A172 (cell line): ENCODE data around the gene NPDC1. TPM values are rescaled to one million over a fixed set of nuclear protein-coding genes. Genes with fewer than 3 reads are reported as not detected.

Experiments
- DNase-seq: peaks from one replicate; pipeline ENCODE4 v3.0.0-alpha.2; 2015; ENCODE audit warnings: low spot score
- total RNA-seq: library from RNA; depleted of rRNA; stranded (reverse); fragments of >200 nt; shearing (Covaris generic); gene quantifications from 2 replicates; pipeline ENCODE4 v1.2.3, GENCODE V29; 2014; rRNA removed

NPDC1 gene, protein sequence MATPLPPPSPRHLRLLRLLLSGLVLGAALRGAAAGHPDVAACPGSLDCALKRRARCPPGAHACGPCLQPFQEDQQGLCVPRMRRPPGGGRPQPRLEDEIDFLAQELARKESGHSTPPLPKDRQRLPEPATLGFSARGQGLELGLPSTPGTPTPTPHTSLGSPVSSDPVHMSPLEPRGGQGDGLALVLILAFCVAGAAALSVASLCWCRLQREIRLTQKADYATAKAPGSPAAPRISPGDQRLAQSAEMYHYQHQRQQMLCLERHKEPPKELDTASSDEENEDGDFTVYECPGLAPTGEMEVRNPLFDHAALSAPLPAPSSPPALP
- 47.4 and 49.6 TPM in 2 replicates for total RNA-seq

DNA sequence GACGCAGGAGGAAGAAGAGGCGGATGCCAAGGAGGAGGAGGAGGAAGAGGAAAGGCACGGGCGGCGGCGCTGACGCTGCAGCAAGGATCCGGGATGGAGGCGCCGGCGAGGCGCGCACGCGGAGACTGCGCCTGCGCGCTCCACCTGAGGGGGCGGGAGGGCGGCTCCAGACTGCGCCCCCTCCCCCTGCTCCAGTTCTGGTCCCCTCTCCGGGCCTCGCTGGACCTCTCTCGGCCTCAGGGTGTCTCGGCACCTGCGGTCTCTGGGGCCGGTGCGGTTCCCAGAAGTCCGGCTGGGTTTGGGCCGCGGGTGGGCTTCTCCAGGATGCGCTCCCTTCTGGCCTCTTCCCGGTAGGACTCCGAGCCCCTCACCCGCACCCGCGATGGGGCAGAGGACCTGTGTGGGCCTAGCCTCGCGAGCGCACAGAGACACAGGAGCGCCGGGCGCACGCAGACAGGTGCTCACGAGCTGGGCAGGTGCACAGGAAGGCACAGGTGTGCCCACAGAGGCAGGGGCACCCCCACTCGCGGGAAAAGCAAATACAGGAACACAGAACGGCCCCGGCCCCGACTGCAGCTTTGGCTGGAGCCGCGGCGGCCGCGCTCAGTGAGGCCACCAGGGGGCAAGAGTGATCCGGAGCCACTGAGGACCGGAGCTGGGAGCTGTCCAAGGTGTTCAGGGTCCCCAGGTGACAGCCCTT lies at the start of gene NPDC1:
Gene NPDC1 (minus strand): TSS at position 90 of the 700 bp plus-strand sequence. CDS start 188 bp downstream, outside the sequence.
- DNase-seq: peak; percentile 88

GRCh38 chr9:137089232-137089947 lies 43.4 kb upstream of the NPDC1 start:
- DNase-seq: no peak

- no peak for DNase-seq
These were observed 42.1 kb upstream of the NPDC1 start for GRCh38 chr9:137088121-137088520.

- no peak for DNase-seq
These were observed 41.5 kb upstream of the NPDC1 start for GRCh38 chr9:137087409-137087925.

DNA sequence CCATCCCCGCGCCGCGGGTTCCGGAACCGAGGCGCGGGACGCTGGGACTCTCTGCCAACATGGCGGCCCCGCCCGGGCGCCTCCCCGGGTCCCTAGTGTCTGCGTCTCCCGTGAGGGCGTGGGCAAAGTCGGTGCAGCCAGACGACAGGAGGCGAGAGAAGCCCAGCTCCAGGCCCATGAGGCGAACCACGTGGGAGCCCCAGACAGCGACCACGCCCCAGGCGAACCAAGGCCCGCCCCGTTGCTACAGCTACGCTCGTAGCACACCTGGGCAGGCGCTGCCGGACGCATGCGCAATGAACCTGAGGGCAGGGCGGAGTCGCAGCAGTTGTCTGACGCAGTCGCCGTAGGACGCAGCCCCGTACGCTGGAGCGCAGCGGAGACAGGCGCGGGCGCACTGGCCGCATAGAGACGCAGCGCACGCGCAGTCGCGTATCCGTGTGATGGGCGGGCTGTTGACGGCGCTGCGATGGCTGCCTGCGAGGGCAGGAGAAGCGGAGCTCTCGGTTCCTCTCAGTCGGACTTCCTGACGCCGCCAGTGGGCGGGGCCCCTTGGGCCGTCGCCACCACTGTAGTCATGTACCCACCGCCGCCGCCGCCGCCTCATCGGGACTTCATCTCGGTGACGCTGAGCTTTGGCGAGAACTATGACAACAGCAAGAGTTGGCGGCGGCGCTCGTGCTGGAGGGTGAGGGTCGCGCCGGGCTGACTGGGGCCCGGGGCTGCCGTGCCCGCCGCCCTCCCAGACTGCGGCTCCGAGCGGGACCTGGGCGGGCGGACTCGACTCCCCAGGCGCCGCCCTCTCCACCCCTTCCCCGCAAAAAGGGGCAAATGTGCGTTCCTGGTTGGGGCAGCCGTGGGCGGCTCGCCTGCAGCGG lies 40.8 kb upstream of the NPDC1 start, which contains the start of gene MAN1B1:
Gene MAN1B1 (plus strand): TSS at position 455 of the 878 bp plus-strand sequence. CDS start 15 bp downstream, at position 470.
- peak; percentile 100 for DNase-seq

- peak; percentile 61 for DNase-seq
These were observed 40.0 kb upstream of the NPDC1 start for GRCh38 chr9:137085920-137086530.

DNA sequence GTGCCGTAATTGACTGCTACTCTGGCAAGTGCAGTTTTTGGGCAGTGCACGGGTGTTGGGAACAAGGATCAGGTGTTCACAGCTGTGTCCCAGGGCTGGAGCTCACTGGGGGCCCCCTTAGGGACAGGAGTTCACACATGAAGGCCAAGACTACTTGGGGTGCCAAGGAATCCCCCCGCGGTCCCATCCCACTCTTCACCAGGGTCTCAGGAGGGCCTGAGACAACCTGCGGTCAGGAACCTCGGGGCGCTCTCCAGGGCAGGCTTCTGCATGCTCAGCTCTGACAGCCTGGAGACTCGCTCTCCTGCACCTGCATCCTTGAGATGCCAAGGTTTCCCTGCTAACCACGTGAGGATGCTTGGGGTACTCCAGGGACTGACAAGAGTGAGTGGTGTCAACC lies 38.5 kb upstream of the NPDC1 start:
- DNase-seq: no peak

DNA sequence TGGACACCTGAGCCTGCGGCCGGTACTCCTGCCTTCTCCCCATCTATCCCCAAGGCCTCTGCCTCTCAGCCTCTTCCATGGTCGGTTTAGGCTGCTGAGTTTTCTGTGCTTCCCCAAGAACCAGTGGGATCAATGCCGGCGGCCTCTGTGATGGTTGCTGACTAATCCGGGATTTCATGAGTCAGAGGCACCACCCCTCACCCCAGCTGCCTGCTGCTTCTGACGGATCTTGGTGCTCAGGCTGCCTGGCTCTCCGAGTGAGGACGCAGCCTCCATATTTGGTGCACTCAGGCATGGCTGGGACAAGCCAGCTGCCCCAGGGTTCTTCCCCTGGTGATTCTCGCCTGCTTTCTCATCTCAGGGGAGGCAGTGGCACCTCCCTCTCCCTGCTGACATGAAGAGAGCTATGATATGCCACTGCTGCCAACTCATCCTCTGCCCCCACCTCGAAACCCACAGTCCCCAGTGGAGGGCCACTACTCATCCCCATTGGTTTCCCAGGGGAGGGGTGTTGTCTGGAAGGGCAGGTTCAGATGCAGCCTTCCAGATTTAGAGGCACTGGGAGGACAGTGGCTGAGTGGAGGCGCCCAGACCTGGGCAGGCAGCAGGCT lies 37.5 kb upstream of the NPDC1 start:
- DNase-seq: peak; percentile 100

GRCh38 chr9:137082925-137083290 lies 36.9 kb upstream of the NPDC1 start:
- DNase-seq: no peak

DNA sequence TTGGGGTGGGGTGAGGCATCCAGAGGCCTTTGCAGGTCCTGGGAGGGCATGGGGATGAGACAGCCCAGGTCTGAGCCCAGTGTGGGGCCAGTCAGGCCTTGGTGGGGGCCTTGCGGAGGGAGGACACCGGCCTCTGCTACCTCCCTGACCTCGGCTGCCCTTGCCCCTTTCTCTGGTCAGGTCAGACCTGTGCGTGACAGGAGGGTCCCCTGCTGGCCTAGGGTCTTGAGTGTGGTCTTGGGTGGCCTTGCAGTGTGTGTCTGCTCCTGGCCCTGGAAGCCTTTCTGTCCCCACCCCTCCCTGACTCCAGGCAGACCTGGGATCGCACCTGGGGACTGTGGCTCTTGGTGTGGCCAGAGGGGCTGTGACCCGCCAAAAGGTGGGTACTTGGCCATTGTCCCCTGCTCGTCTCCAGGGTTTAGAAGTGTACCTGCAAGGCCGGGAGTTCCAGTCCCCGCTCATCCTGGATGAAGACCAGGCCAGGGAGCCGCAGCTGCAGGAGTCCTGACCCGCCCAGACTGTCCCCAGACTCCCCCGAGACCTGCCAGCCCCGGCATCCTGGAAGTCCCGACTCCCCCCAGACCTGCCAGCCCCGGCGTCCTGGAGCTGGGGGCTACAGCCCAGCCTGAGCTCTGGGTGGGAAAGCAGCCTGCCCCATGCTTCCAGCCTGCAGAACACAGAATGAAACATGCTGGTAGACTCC lies 36.4 kb upstream of the NPDC1 start:
- no peak for DNase-seq

DNA sequence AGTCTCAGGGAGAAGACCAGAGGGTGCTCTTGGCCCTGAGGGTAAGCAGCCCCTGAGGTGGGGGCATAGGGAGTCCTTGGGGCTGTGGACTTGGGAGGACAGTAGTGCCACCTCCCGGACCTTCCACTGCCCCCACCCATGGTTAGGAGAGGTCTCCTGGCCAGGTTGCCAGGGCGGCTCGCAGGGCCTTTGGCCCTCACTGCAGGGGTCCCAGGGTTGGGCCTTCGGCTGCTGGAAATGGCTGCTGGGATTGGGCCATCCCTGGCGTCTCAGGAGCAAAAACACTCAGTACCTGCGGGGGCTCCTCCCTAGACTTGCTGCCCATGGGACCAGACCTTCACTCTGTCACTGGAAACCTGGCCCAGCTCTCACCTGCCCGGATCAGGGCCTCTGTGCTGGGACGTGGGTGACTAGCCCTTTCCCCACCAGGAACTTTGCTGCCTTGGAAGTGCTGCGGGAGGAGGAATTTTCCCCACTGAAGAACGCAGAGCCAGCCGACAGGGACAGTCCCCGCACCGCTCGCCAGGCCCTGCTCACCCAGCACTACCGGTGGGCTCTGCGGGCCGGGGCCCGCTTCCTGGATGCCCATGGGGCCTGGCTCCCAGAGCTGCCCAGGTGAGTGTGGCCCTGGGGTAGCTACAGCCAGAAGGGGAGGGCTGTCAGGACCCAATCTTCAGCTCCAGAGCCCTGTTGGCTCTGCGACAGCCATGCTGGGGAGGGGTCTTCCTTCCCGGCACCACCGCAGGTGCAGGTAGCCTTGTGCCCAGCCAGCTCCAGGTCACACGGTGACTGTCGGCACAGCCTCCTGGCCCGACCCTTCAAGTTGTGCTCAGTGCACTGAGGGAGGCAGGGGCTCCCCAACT lies 34.5 kb upstream of the NPDC1 start:
- DNase-seq: no peak

DNA sequence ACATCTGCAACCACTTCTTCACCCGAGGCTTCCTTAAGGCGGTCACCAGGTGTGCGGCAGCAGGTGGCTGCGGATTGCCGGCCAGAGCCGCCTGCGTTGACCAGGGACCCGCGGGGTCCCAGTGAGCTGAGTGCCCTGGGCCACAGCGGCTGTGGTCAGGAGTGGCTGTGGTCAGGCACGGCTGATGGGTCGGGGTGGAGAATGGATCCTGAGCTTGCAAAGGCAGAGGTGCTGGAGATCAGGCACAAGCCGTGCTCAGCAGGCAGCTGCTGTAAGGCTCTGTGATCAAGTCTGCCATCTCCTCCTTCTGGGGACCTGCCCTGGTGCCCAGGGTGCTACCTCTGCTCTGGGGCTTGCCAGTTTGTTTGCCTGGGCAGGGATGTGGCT lies 33.4 kb upstream of the NPDC1 start:
- no peak for DNase-seq

DNA sequence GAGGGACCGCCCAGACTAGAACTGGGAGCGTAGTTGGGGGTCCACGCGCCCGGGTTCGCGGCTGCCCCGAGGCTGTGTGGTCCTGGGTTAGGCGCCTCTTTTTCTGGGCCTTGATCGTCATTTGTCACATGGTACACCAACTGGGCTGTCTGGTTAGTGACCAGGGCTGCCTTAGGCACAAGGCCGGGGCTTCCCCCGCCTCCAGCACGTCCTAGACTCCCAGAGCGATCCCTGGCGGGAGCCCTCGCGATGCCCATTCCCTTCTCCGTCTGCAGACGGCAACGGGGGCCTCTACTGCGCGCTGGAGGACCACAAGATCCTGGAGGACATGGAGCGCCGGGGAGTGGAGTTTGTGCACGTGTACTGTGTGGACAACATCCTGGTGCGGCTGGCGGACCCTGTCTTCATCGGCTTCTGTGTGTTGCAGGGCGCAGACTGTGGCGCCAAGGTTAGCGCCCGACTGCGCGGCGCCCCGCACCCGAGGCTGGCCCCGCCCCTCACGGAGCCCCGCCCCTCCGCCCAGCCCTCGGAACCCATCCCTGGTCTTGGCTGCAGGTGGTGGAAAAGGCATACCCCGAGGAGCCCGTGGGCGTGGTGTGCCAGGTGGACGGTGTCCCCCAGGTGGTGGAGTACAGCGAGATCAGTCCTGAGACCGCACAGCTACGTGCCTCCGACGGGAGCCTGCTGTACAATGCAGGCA lies 32.9 kb upstream of the NPDC1 start:
- DNase-seq: no peak

GRCh38 chr9:137077758-137078693 lies 32.0 kb upstream of the NPDC1 start:
- DNase-seq: peak; percentile 46

DNA sequence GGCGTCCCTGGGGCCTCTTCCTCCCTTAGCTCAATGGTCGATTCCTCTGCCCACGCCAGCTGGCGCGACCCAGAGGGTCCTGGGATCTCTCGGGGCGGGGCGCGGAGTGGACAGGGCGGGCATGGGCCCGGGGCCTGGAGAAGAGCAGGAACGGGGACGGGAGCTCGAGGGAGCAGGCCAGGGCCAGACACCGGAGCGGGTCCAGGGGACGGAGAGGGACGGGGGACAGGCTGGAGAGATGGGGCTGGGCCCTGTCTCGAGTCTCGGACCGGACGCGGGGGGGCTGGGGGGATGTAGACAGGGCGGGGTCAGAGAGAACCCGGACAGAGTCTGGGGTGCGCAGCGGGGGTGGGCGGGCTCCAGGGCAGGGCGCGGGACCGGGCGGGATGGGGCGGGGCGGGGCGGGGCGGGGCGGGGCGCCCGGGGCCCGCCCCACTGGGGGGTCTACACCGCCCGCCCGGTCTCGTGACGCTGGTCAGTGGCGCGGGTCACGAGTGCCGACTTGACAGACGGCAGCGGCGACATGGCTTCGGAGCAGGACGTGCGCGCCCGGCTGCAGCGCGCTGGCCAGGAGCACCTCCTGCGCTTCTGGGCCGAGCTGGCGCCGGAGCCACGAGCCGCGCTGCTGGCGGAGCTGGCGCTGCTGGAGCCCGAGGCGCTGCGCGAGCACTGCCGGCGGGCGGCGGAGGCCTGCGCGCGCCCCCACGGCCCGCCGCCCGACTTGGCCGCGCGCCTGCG lies 31.2 kb upstream of the NPDC1 start, which contains the start of gene UAP1L1:
Gene UAP1L1 (plus strand): TSS at position 508 of the 738 bp plus-strand sequence. CDS start 16 bp downstream, at position 524.
- peak; percentile 82 for DNase-seq

DNA sequence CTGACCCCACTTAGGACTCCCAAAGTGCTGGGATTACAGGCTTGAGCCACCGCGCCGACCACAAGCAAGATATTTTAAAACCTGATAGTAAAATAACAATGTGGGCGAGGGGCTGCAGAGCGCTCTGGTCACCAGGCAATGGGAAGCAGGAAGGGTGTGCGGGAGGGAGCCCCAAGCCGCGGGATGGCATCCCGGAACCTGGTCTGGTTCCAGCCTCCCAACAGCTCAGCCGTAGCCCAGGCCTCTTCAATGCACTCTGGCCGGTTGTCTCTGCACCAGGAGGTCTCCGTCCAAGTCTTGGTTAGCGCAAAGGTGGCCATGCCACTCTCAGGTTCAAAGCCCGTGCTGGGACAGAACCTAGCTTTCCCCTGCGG lies 30.6 kb upstream of the NPDC1 start:
- DNase-seq: no peak
